GM23338 (cell line): Measurements from ENCODE around the gene SGK1. TPM values are rescaled to one million over a fixed set of nuclear protein-coding genes. Genes with fewer than 3 reads are reported as not detected.

Experiments
- ATAC-seq: fragments of 200-7000 bp; cut with Tn5 transposase; 3 replicates; pipeline ENCODE4 v1.9.1; 2020
- DNase-seq: peaks from one replicate; pipeline ENCODE4 v3.0.0-alpha.2; 2015; ENCODE audit warnings: low spot score
- H2AFZ ChIP-seq: fragments of 200-600 bp; sonication (generic); 2 replicates; pipeline ENCODE4 v1.8.0; 2016; ENCODE audit warnings: antibody characterized with exemption, mild to moderate bottlenecking, moderate library complexity
- H3F3A ChIP-seq: fragments of 200-600 bp; sonication (generic); replicated peaks from 2 replicates; pipeline ENCODE4 v1.8.0; 2017; ENCODE audit warnings: antibody characterized with exemption, mixed run types, low read depth
- H3K27ac ChIP-seq: fragments of 200-600 bp; sonication (generic); 2 replicates; pipeline ENCODE4 v1.6.1; 2016; ENCODE audit warnings: low read depth
- H3K27me3 ChIP-seq: fragments of 200-600 bp; sonication (generic); 2 replicates; pipeline ENCODE4 v1.8.0; 2016; ENCODE audit warnings: mild to moderate bottlenecking, mixed run types, moderate library complexity; ENCODE audit not compliant: insufficient read depth
- H3K36me3 ChIP-seq: fragments of 200-600 bp; sonication (generic); 2 replicates; pipeline ENCODE4 v1.8.0; 2016; ENCODE audit warnings: mild to moderate bottlenecking; ENCODE audit not compliant: insufficient read depth
- H3K4me1 ChIP-seq: fragments of 200-600 bp; sonication (generic); 2 replicates; pipeline ENCODE4 v1.8.0; 2016; ENCODE audit warnings: mild to moderate bottlenecking, moderate library complexity; ENCODE audit not compliant: insufficient read depth
- H3K4me2 ChIP-seq: fragments of 200-600 bp; sonication (generic); 2 replicates; pipeline ENCODE4 v1.7.1; 2017; ENCODE audit warnings: mixed run types
- H3K4me3 ChIP-seq: fragments of 200-600 bp; sonication (generic); 2 replicates; pipeline ENCODE4 v1.6.1; 2016; ENCODE audit warnings: mixed run types
- H3K79me2 ChIP-seq: fragments of 200-600 bp; sonication (generic); replicated peaks from 2 replicates; pipeline ENCODE4 v1.8.0; 2017; ENCODE audit warnings: mild to moderate bottlenecking; ENCODE audit not compliant: insufficient read depth
- H3K9me2 ChIP-seq: fragments of 200-600 bp; sonication (generic); 2 replicates; pipeline ENCODE4 v1.8.0; 2017; ENCODE audit not compliant: insufficient read depth
- H4K20me1 ChIP-seq: fragments of 200-600 bp; sonication (generic); replicated peaks from 2 replicates; pipeline ENCODE4 v1.8.0; 2017; ENCODE audit warnings: mild to moderate bottlenecking; ENCODE audit not compliant: insufficient read depth
- H3K27ac Mint-ChIP-seq: 2 replicates; pipeline ENCODE4 v1.8.0; 2020; ENCODE audit warnings: inconsistent platforms, mild to moderate bottlenecking, moderate library complexity, mixed read lengths
- H3K27me3 Mint-ChIP-seq: 3 replicates; pipeline ENCODE4 v1.8.0; 2022; ENCODE audit warnings: low read depth, mild to moderate bottlenecking, moderate library complexity, mixed read lengths, inconsistent platforms; ENCODE audit not compliant: insufficient read depth, poor library complexity
- H3K36me3 Mint-ChIP-seq: 3 replicates; pipeline ENCODE4 v1.8.0; 2021; ENCODE audit warnings: low read depth, mild to moderate bottlenecking, inconsistent platforms, moderate library complexity, mixed read lengths
- H3K4me1 Mint-ChIP-seq: 3 replicates; pipeline ENCODE4 v1.8.0; 2020; ENCODE audit warnings: mild to moderate bottlenecking, inconsistent platforms, mixed read lengths
- H3K4me3 Mint-ChIP-seq: 3 replicates; pipeline ENCODE4 v1.8.0; 2021; ENCODE audit warnings: moderate library complexity, mild to moderate bottlenecking, inconsistent platforms, mixed read lengths
- H3K9me3 Mint-ChIP-seq: 3 replicates; pipeline ENCODE4 v1.8.0; 2020; ENCODE audit warnings: moderate library complexity, mild to moderate bottlenecking, inconsistent platforms, mixed read lengths
- CREB1 ChIP-seq: fragments of 250-450 bp; sonication (Bioruptor Pico); IDR thresholded peaks from 2 replicates; pipeline ENCODE4 v1.5.0; 2020; ENCODE audit warnings: low read depth, mild to moderate bottlenecking, moderate library complexity
- CTCF ChIP-seq, 2 experiments: fragments of 200-600 bp in 1 of 2; sonication (generic) in 1 of 2; conservative IDR thresholded peaks; 2 replicates each; pipeline versions ENCODE4 v1.5.1 to v1.6.1; 2016 to 2017; ENCODE audit warnings: antibody characterized with exemption in 2 of 2, low read depth in 2 of 2, mild to moderate bottlenecking in 2 of 2, moderate library complexity in 1 of 2
- ETS1 ChIP-seq: IDR thresholded peaks from 2 replicates; pipeline ENCODE4 v1.6.1; 2016; ENCODE audit warnings: antibody characterized with exemption
- EZH2 ChIP-seq: fragments of 200-600 bp; sonication (generic); IDR thresholded peaks from one replicate; pipeline ENCODE4 v1.8.0; 2017; ENCODE audit warnings: antibody characterized with exemption, mild to moderate bottlenecking, low read depth; ENCODE audit not compliant: unreplicated experiment
- EZH2phosphoT487 ChIP-seq: fragments of 200-600 bp; sonication (generic); IDR thresholded peaks from one replicate; pipeline ENCODE4 v1.8.1; 2018; ENCODE audit warnings: antibody characterized with exemption; ENCODE audit not compliant: unreplicated experiment
- JUNB ChIP-seq: IDR thresholded peaks from one replicate; pipeline ENCODE4 v1.6.1; 2016; ENCODE audit warnings: antibody characterized with exemption; ENCODE audit not compliant: unreplicated experiment
- NANOG ChIP-seq: IDR thresholded peaks from 2 replicates; pipeline ENCODE4 v1.6.1; 2016; ENCODE audit warnings: antibody characterized with exemption, borderline replicate concordance
- POLR2AphosphoS5 ChIP-seq: IDR thresholded peaks from 2 replicates; pipeline ENCODE4 v1.6.1; 2016; ENCODE audit warnings: antibody characterized with exemption, low read depth
- STAT1 ChIP-seq: IDR thresholded peaks from one replicate; pipeline ENCODE4 v1.6.1; 2016; ENCODE audit warnings: antibody characterized with exemption; ENCODE audit not compliant: unreplicated experiment
- ZNF114 ChIP-seq: fragments of 250-450 bp; sonication (Bioruptor Pico); IDR thresholded peaks from 2 replicates; pipeline ENCODE4 v1.5.0; 2020; ENCODE audit warnings: mild to moderate bottlenecking, moderate library complexity
- ZNF331 ChIP-seq: fragments of 250-450 bp; sonication (Bioruptor Pico); IDR thresholded peaks from 2 replicates; pipeline ENCODE4 v1.5.0; 2020; ENCODE audit warnings: low read depth, mild to moderate bottlenecking, moderate library complexity
- ZNF462 ChIP-seq: fragments of 250-450 bp; sonication (Bioruptor Pico); IDR thresholded peaks from 2 replicates; pipeline ENCODE4 v1.5.0; 2020; ENCODE audit warnings: mild to moderate bottlenecking, moderate library complexity
- polyA plus RNA-seq: library from polyadenylated mRNA; unstranded; fragments of >200 nt; fragmentation: Nextera tagmentation; extraction: Ambion mirVana; gene quantifications from 2 replicates; pipeline ENCODE4 v1.2.1, GENCODE V29; 2016
- total RNA-seq: library from RNA; depleted of rRNA; stranded (reverse); fragments of >200 nt; shearing (Covaris generic); gene quantifications from 2 replicates; pipeline ENCODE4 v1.2.3, GENCODE V29; 2014
- TF ChIP-seq, protein P1 (sequence below): IDR thresholded peaks from one replicate; pipeline ENCODE4 v1.6.1; 2018; ENCODE audit warnings: antibody characterized with exemption; ENCODE audit not compliant: unreplicated experiment

The SGK1 gene
- total and polyA plus RNA-seq, 2 experiments from 2014 or later = 16.3 to 37.2 TPM

- Mint-ChIP-seq H3K9me3 (no peaks in the 10 kb centered on the region), H3K27ac (no peak overlapping the region), H3K36me3 (no peaks in the 10 kb centered on the region), H3K4me3 (no peak overlapping the region), H3K27me3 (peaks cover 2% of the 10 kb centered on the region), H3K4me1 (no peaks in the 10 kb centered on the region)
- Histone ChIP-seq H3K79me2 (no peaks in the 10 kb centered on the region), H3K4me3 (no peak overlapping the region), H3K4me1 (no peaks in the 10 kb centered on the region), H2AFZ (no peak overlapping the region), H3K4me2 (no peak overlapping the region), H3K27me3 (no peaks in the 10 kb centered on the region), H3F3A (no peaks in the 10 kb centered on the region), H3K27ac (no peak overlapping the region), H4K20me1 (no peaks in the 10 kb centered on the region), H3K36me3 (no peaks in the 10 kb centered on the region), H3K9me2 (no peaks in the 10 kb centered on the region)
- no peak for ATAC-seq
- no peak for DNase-seq
- TF ChIP-seq STAT1 (no peak), EZH2 (no peak), CTCF (conservative IDR thresholded peaks at IDR 0.05; ENCODE audit: low read depth in 2 of 2) (no peak), POLR2AphosphoS5 (no peak), ZNF462 (CRISPR knock-in tag) (no peak), EZH2phosphoT487 (no peak), NANOG (no peak), ZNF114 (CRISPR knock-in tag) (no peak), CREB1 (CRISPR knock-in tag) (no peak), ETS1 (no peak), ZNF331 (CRISPR knock-in tag) (no peak), JUNB (no peak)
- TF ChIP-seq, protein P1, sequence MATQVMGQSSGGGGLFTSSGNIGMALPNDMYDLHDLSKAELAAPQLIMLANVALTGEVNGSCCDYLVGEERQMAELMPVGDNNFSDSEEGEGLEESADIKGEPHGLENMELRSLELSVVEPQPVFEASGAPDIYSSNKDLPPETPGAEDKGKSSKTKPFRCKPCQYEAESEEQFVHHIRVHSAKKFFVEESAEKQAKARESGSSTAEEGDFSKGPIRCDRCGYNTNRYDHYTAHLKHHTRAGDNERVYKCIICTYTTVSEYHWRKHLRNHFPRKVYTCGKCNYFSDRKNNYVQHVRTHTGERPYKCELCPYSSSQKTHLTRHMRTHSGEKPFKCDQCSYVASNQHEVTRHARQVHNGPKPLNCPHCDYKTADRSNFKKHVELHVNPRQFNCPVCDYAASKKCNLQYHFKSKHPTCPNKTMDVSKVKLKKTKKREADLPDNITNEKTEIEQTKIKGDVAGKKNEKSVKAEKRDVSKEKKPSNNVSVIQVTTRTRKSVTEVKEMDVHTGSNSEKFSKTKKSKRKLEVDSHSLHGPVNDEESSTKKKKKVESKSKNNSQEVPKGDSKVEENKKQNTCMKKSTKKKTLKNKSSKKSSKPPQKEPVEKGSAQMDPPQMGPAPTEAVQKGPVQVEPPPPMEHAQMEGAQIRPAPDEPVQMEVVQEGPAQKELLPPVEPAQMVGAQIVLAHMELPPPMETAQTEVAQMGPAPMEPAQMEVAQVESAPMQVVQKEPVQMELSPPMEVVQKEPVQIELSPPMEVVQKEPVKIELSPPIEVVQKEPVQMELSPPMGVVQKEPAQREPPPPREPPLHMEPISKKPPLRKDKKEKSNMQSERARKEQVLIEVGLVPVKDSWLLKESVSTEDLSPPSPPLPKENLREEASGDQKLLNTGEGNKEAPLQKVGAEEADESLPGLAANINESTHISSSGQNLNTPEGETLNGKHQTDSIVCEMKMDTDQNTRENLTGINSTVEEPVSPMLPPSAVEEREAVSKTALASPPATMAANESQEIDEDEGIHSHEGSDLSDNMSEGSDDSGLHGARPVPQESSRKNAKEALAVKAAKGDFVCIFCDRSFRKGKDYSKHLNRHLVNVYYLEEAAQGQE = no peak
Measured at GRCh38 chr6:134330555-134330954, 12.6 kb upstream of the SGK1 start.
